Measurements from ENCODE around the gene CMKLR1. TPM values are rescaled to one million over a fixed set of nuclear protein-coding genes. Genes with fewer than 3 reads are reported as not detected.

The CMKLR1 gene
- total and polyA plus RNA-seq, 4 donors: 4.5 to 12.0 (median 5.9) TPM

GRCh38 chr12:108364879-108365278, 25.8 kb upstream of the CMKLR1 start:
- Histone ChIP-seq H3K27me3 (ENCODE audit: control insufficient read depth, insufficient read depth, low read length) (no peaks in the 10 kb centered on the region), H3K36me3 (ENCODE audit: control insufficient read depth, insufficient read depth, low read length) (no peaks in the 10 kb centered on the region), H3K9me3 (ENCODE audit: control insufficient read depth, insufficient read depth, low read length) (no peaks in the 10 kb centered on the region), H3K4me3 (ENCODE audit: low read depth, low read length) (no peak overlapping the region), H3K27ac (ENCODE audit: low read depth, low read length) (no peak overlapping the region), H3K4me1 (ENCODE audit: control insufficient read depth, insufficient read depth, low read length) (no peaks in the 10 kb centered on the region)
- no peak for DNase-seq (ENCODE audit: low read depth in 4 of 6, low spot score in 6 of 6)
- WGBS (ENCODE audit: insufficient coverage): 84% methylated on average over 3 of the region's 3 CpGs

- Histone ChIP-seq H3K9me3 (ENCODE audit: control insufficient read depth, insufficient read depth, low read length) (no peaks in the 10 kb centered on the region), H3K4me1 (ENCODE audit: control insufficient read depth, insufficient read depth, low read length) (no peaks in the 10 kb centered on the region), H3K4me3 (ENCODE audit: low read depth, low read length) (no peak overlapping the region), H3K27ac (ENCODE audit: low read depth, low read length) (no peak overlapping the region), H3K36me3 (ENCODE audit: control insufficient read depth, insufficient read depth, low read length) (no peaks in the 10 kb centered on the region), H3K27me3 (ENCODE audit: control insufficient read depth, insufficient read depth, low read length) (no peaks in the 10 kb centered on the region)
- WGBS (ENCODE audit: insufficient coverage): 90% methylated on average over 1 of the region's 1 CpG
- no peak for DNase-seq (ENCODE audit: low read depth in 4 of 6, low spot score in 6 of 6)
Observed at GRCh38 chr12:108363565-108363964, 24.5 kb upstream of the CMKLR1 start.

GRCh38 chr12:108363165-108363564, 24.1 kb upstream of the CMKLR1 start:
- no peaks in the 10 kb centered on the region for H3K9me3 ChIP-seq (ENCODE audit: control insufficient read depth, insufficient read depth, low read length)
- H3K36me3 ChIP-seq (ENCODE audit: control insufficient read depth, insufficient read depth, low read length): no peaks in the 10 kb centered on the region
- no peaks in the 10 kb centered on the region for H3K27me3 ChIP-seq (ENCODE audit: control insufficient read depth, insufficient read depth, low read length)
- DNase-seq (ENCODE audit: low read depth in 4 of 6, low spot score in 6 of 6): no peak
- H3K4me3 ChIP-seq (ENCODE audit: low read depth, low read length): no peak overlapping the region
- 83% methylated on average over 11 of the region's 11 CpGs for WGBS (ENCODE audit: insufficient coverage)
- no peaks in the 10 kb centered on the region for H3K4me1 ChIP-seq (ENCODE audit: control insufficient read depth, insufficient read depth, low read length)
- H3K27ac ChIP-seq (ENCODE audit: low read depth, low read length): no peak overlapping the region

- 50% methylated on average over 1 of the region's 3 CpGs for WGBS (ENCODE audit: insufficient coverage)
- H3K27ac ChIP-seq (ENCODE audit: low read depth, low read length): no peak overlapping the region
Observed at GRCh38 chr12:108361606-108362005, 22.5 kb upstream of the CMKLR1 start.

GRCh38 chr12:108360487-108360886, 21.4 kb upstream of the CMKLR1 start:
- no peaks in the 10 kb centered on the region for H3K4me1 ChIP-seq (ENCODE audit: control insufficient read depth, insufficient read depth, low read length)
- peak in 1 of 6 donors; percentile 41 for DNase-seq (ENCODE audit: low read depth in 4 of 6, low spot score in 6 of 6)
- no peak overlapping the region for H3K27ac ChIP-seq (ENCODE audit: low read depth, low read length)
- no peaks in the 10 kb centered on the region for H3K9me3 ChIP-seq (ENCODE audit: control insufficient read depth, insufficient read depth, low read length)
- no peaks in the 10 kb centered on the region for H3K27me3 ChIP-seq (ENCODE audit: control insufficient read depth, insufficient read depth, low read length)
- H3K36me3 ChIP-seq (ENCODE audit: control insufficient read depth, insufficient read depth, low read length): no peaks in the 10 kb centered on the region
- H3K4me3 ChIP-seq (ENCODE audit: low read depth, low read length): no peak overlapping the region

More at GRCh38 chr12:108361606-108362005, 22.5 kb upstream of the CMKLR1 start:
- Histone ChIP-seq H3K4me1 (ENCODE audit: control insufficient read depth, insufficient read depth, low read length) (no peaks in the 10 kb centered on the region), H3K27me3 (ENCODE audit: control insufficient read depth, insufficient read depth, low read length) (no peaks in the 10 kb centered on the region), H3K9me3 (ENCODE audit: control insufficient read depth, insufficient read depth, low read length) (no peaks in the 10 kb centered on the region), H3K36me3 (ENCODE audit: control insufficient read depth, insufficient read depth, low read length) (no peaks in the 10 kb centered on the region), H3K4me3 (ENCODE audit: low read depth, low read length) (no peak overlapping the region)
- DNase-seq (ENCODE audit: low read depth in 4 of 6, low spot score in 6 of 6): no peak

- no peaks in the 10 kb centered on the region for H3K9me3 ChIP-seq (ENCODE audit: control insufficient read depth, insufficient read depth, low read length)
- H3K4me1 ChIP-seq (ENCODE audit: control insufficient read depth, insufficient read depth, low read length): no peaks in the 10 kb centered on the region
- no peaks in the 10 kb centered on the region for H3K27me3 ChIP-seq (ENCODE audit: control insufficient read depth, insufficient read depth, low read length)
- H3K4me3 ChIP-seq (ENCODE audit: low read depth, low read length): no peak overlapping the region
- no peaks in the 10 kb centered on the region for H3K36me3 ChIP-seq (ENCODE audit: control insufficient read depth, insufficient read depth, low read length)
- no peak for DNase-seq (ENCODE audit: low read depth in 4 of 6, low spot score in 6 of 6)
- no peak overlapping the region for H3K27ac ChIP-seq (ENCODE audit: low read depth, low read length)
Observed at GRCh38 chr12:108360057-108360456, 20.9 kb upstream of the CMKLR1 start.

- Histone ChIP-seq H3K4me1 (ENCODE audit: control insufficient read depth, insufficient read depth, low read length) (no peaks in the 10 kb centered on the region), H3K27ac (ENCODE audit: low read depth, low read length) (no peak overlapping the region), H3K27me3 (ENCODE audit: control insufficient read depth, insufficient read depth, low read length) (no peaks in the 10 kb centered on the region), H3K4me3 (ENCODE audit: low read depth, low read length) (no peak overlapping the region), H3K9me3 (ENCODE audit: control insufficient read depth, insufficient read depth, low read length) (no peaks in the 10 kb centered on the region), H3K36me3 (ENCODE audit: control insufficient read depth, insufficient read depth, low read length) (no peaks in the 10 kb centered on the region)
- 27% methylated on average over 4 of the region's 7 CpGs for WGBS (ENCODE audit: insufficient coverage)
- peak in 1 of 6 donors; percentile 35 for DNase-seq (ENCODE audit: low read depth in 4 of 6, low spot score in 6 of 6)
Observed at GRCh38 chr12:108358580-108358965, 19.5 kb upstream of the CMKLR1 start.

GRCh38 chr12:108357834-108358579, 18.9 kb upstream of the CMKLR1 start:
- Histone ChIP-seq H3K27me3 (ENCODE audit: control insufficient read depth, insufficient read depth, low read length) (no peaks in the 10 kb centered on the region), H3K9me3 (ENCODE audit: control insufficient read depth, insufficient read depth, low read length) (no peaks in the 10 kb centered on the region), H3K27ac (ENCODE audit: low read depth, low read length) (no peak overlapping the region), H3K36me3 (ENCODE audit: control insufficient read depth, insufficient read depth, low read length) (no peaks in the 10 kb centered on the region), H3K4me1 (ENCODE audit: control insufficient read depth, insufficient read depth, low read length) (no peaks in the 10 kb centered on the region), H3K4me3 (ENCODE audit: low read depth, low read length) (no peak overlapping the region)
- no peak for DNase-seq (ENCODE audit: low read depth in 4 of 6, low spot score in 6 of 6)
- WGBS (ENCODE audit: insufficient coverage): no CpG with 5 or more reads among the region's 2 CpGs

GRCh38 chr12:108356835-108357806, 18.0 kb upstream of the CMKLR1 start:
- Histone ChIP-seq H3K36me3 (ENCODE audit: control insufficient read depth, insufficient read depth, low read length) (no peaks in the 10 kb centered on the region), H3K4me3 (ENCODE audit: low read depth, low read length) (no peak overlapping the region), H3K27me3 (ENCODE audit: control insufficient read depth, insufficient read depth, low read length) (no peaks in the 10 kb centered on the region), H3K27ac (ENCODE audit: low read depth, low read length) (no peak overlapping the region), H3K4me1 (ENCODE audit: control insufficient read depth, insufficient read depth, low read length) (no peaks in the 10 kb centered on the region), H3K9me3 (ENCODE audit: control insufficient read depth, insufficient read depth, low read length) (no peaks in the 10 kb centered on the region)
- peak in 1 of 6 donors; percentile 70 for DNase-seq (ENCODE audit: low read depth in 4 of 6, low spot score in 6 of 6)
- 88% methylated on average over 6 of the region's 12 CpGs for WGBS (ENCODE audit: insufficient coverage)
